Neural progenitor cell (in vitro differentiated cells): ENCODE measurements around the gene ZNF664. TPM values are rescaled to one million over a fixed set of nuclear protein-coding genes. Genes with fewer than 3 reads are reported as not detected.

Experiments
- DNase-seq: peaks from one replicate; pipeline ENCODE4 v3.0.0-alpha.2; 2016; ENCODE audit warnings: low spot score
- H2AFZ ChIP-seq: fragments of 200-600 bp; sonication (generic); replicated peaks from 2 replicates; pipeline ENCODE4 v1.6.1; 2016; ENCODE audit warnings: antibody characterized with exemption
- H3F3A ChIP-seq: fragments of 200-600 bp; sonication (generic); 2 replicates; pipeline ENCODE4 v1.6.1; 2016; ENCODE audit warnings: antibody characterized with exemption, low read depth
- H3K27ac ChIP-seq: fragments of 200-600 bp; sonication (generic); 2 replicates; pipeline ENCODE4 v1.5.1; 2016; ENCODE audit warnings: mild to moderate bottlenecking
- H3K27me3 ChIP-seq: fragments of 200-600 bp; sonication (generic); 2 replicates; pipeline ENCODE4 v1.6.1; 2016; ENCODE audit warnings: mild to moderate bottlenecking, moderate library complexity
- H3K36me3 ChIP-seq: fragments of 200-600 bp; sonication (generic); 2 replicates; pipeline ENCODE4 v1.5.1; 2016
- H3K4me1 ChIP-seq: fragments of 200-600 bp; sonication (generic); 2 replicates; pipeline ENCODE4 v1.6.1; 2016; ENCODE audit warnings: mixed run types
- H3K4me2 ChIP-seq: fragments of 200-600 bp; sonication (generic); 2 replicates; pipeline ENCODE4 v1.6.1; 2016
- H3K4me3 ChIP-seq: fragments of 200-600 bp; sonication (generic); 2 replicates; pipeline ENCODE4 v1.5.1; 2016
- H3K79me2 ChIP-seq: fragments of 200-600 bp; sonication (generic); 2 replicates; pipeline ENCODE4 v1.6.1; 2016; ENCODE audit warnings: low read depth
- H3K9ac ChIP-seq: fragments of 200-600 bp; sonication (generic); 2 replicates; pipeline ENCODE4 v1.6.1; 2016
- H3K9me3 ChIP-seq: fragments of 200-600 bp; sonication (generic); 2 replicates; pipeline ENCODE4 v1.5.1; 2016; ENCODE audit warnings: low read depth
- H4K20me1 ChIP-seq: fragments of 200-600 bp; sonication (generic); 2 replicates; pipeline ENCODE4 v1.6.1; 2016; ENCODE audit warnings: low read depth
- H3K27ac Mint-ChIP-seq: 3 replicates; pipeline ENCODE4 v1.8.0; 2021; ENCODE audit warnings: mixed read lengths
- H3K27me3 Mint-ChIP-seq: 2 replicates; pipeline ENCODE4 v1.8.0; 2022; ENCODE audit warnings: low read depth, mild to moderate bottlenecking, inconsistent platforms, moderate library complexity, mixed read lengths; ENCODE audit not compliant: insufficient read depth
- H3K36me3 Mint-ChIP-seq: 3 replicates; pipeline ENCODE4 v1.8.0; 2021; ENCODE audit warnings: mixed read lengths
- H3K4me1 Mint-ChIP-seq: 3 replicates; pipeline ENCODE4 v1.8.0; 2021; ENCODE audit warnings: mixed read lengths
- H3K4me3 Mint-ChIP-seq: 3 replicates; pipeline ENCODE4 v1.8.0; 2021; ENCODE audit warnings: mild to moderate bottlenecking, moderate library complexity, mixed read lengths
- H3K9me3 Mint-ChIP-seq: 3 replicates; pipeline ENCODE4 v1.8.0; 2020; ENCODE audit warnings: mixed read lengths
- CTCF ChIP-seq: fragments of 200-600 bp; sonication (generic); IDR thresholded peaks from 2 replicates; pipeline ENCODE4 v1.5.1; 2017; ENCODE audit warnings: antibody characterized with exemption, mild to moderate bottlenecking
- EZH2 ChIP-seq: fragments of 200-600 bp; sonication (generic); IDR thresholded peaks from 2 replicates; pipeline ENCODE4 v1.6.1; 2017; ENCODE audit warnings: antibody characterized with exemption, mild to moderate bottlenecking, moderate library complexity
- EZH2phosphoT487 ChIP-seq: fragments of 200-600 bp; sonication (generic); IDR thresholded peaks from 2 replicates; pipeline ENCODE4 v1.6.1; 2017; ENCODE audit warnings: antibody characterized with exemption
- total RNA-seq: library from RNA; depleted of rRNA; stranded (reverse); fragments of >200 nt; gene quantifications from 2 replicates; pipeline ENCODE4 v1.2.3, GENCODE V29; 2015; ENCODE audit warnings: low replicate concordance

The ZNF664 gene
- total RNA-seq, 1 donor from 2014 or later = 172 TPM

DNA sequence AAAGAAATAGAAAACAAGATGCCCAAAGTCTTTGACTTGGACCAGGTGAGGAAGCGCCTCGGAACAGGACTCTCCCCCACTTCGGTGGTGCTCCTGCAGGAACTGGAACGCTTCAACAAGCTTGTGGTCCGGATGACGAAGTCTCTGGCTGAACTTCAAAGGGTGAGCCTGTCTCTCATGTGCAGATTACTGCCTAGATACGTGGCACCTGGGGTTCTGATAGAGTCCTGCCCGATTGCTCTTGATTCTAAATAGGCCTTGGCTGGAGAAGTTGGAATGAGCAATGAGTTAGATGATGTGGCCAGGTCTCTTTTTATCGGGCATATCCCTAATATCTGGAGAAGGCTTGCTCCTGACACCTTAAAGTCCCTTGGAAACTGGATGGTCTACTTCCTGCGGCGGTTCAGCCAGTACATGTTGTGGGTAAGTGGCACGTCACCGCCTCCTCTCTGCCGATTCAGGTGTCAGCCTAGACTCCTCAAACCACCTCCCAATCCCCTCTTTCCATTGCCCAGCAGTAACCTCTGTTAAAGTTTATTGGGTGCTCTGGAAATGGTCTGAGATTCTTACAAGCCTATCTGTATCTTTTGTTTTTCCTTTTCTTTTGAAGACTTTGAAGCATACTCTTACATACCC lies 41.2 kb upstream of the ZNF664 start:
- no peaks in the 10 kb centered on the region for H3K4me1 ChIP-seq
- no peak overlapping the region for H3K27ac Mint-ChIP-seq
- no peaks in the 10 kb centered on the region for H3K9me3 ChIP-seq
- no peak for DNase-seq
- H4K20me1 ChIP-seq = no peaks in the 10 kb centered on the region
- no peak overlapping the region for H3K4me2 ChIP-seq
- H3K9ac ChIP-seq = no peak overlapping the region
- H3K27me3 Mint-ChIP-seq = peaks cover 5% of the 10 kb centered on the region
- peaks cover 39% of the 10 kb centered on the region for H3K27me3 ChIP-seq
- no peaks in the 10 kb centered on the region for H3K36me3 ChIP-seq
- H3K36me3 Mint-ChIP-seq = peaks cover 11% of the 10 kb centered on the region
- H3K27ac ChIP-seq = no peak overlapping the region
- TF ChIP-seq EZH2phosphoT487 (no peak), EZH2 (no peak), CTCF (no peak)
- H3K9me3 Mint-ChIP-seq = peaks cover 6% of the 10 kb centered on the region
- H3K79me2 ChIP-seq = no peaks in the 10 kb centered on the region
- no peak overlapping the region for H2AFZ ChIP-seq
- no peaks in the 10 kb centered on the region for H3F3A ChIP-seq
- H3K4me3 ChIP-seq = no peak overlapping the region
- peaks cover 8% of the 10 kb centered on the region for H3K4me1 Mint-ChIP-seq
- H3K4me3 Mint-ChIP-seq = no peak overlapping the region

GRCh38 chr12:123933214-123933613 lies 39.8 kb upstream of the ZNF664 start:
- Histone ChIP-seq H3K79me2 (no peaks in the 10 kb centered on the region), H3K4me2 (no peak overlapping the region), H3K27ac (no peak overlapping the region), H4K20me1 (peaks cover 3% of the 10 kb centered on the region), H3K9me3 (no peaks in the 10 kb centered on the region), H3K4me1 (no peaks in the 10 kb centered on the region), H3K27me3 (peaks cover 39% of the 10 kb centered on the region), H3K4me3 (no peak overlapping the region), H3K9ac (no peak overlapping the region), H3F3A (no peaks in the 10 kb centered on the region), H2AFZ (no peak overlapping the region), H3K36me3 (no peaks in the 10 kb centered on the region)
- no peak overlapping the region for H3K27ac Mint-ChIP-seq
- peaks cover 5% of the 10 kb centered on the region for H3K27me3 Mint-ChIP-seq
- no peak overlapping the region for H3K4me3 Mint-ChIP-seq
- H3K9me3 Mint-ChIP-seq = peaks cover 6% of the 10 kb centered on the region
- peaks cover 17% of the 10 kb centered on the region for H3K36me3 Mint-ChIP-seq
- DNase-seq = no peak
- TF ChIP-seq CTCF = no peak
- no peak for TF ChIP-seq EZH2phosphoT487
- no peak for TF ChIP-seq EZH2
- H3K4me1 Mint-ChIP-seq = peaks cover 8% of the 10 kb centered on the region

- no peaks in the 10 kb centered on the region for H3K36me3 ChIP-seq
These were observed 38.9 kb upstream of the ZNF664 start for GRCh38 chr12:123934016-123934620.

More at GRCh38 chr12:123934016-123934620, 38.9 kb upstream of the ZNF664 start:
- no peak overlapping the region for H3K27ac Mint-ChIP-seq
- peaks cover 5% of the 10 kb centered on the region for H3K27me3 Mint-ChIP-seq
- Histone ChIP-seq H4K20me1 (peaks cover 3% of the 10 kb centered on the region), H3K27me3 (peaks cover 33% of the 10 kb centered on the region), H3K4me3 (no peak overlapping the region), H3K27ac (no peak overlapping the region), H3K4me2 (no peak overlapping the region), H3F3A (no peaks in the 10 kb centered on the region), H3K9ac (no peak overlapping the region), H2AFZ (no peak overlapping the region), H3K79me2 (no peaks in the 10 kb centered on the region), H3K9me3 (no peaks in the 10 kb centered on the region), H3K4me1 (no peaks in the 10 kb centered on the region)
- peaks cover 2% of the 10 kb centered on the region for H3K4me1 Mint-ChIP-seq
- TF ChIP-seq EZH2phosphoT487 (no peak), EZH2 (no peak), CTCF (no peak)
- DNase-seq = no peak
- H3K9me3 Mint-ChIP-seq = peaks cover 6% of the 10 kb centered on the region
- peaks cover 17% of the 10 kb centered on the region for H3K36me3 Mint-ChIP-seq
- H3K4me3 Mint-ChIP-seq = no peak overlapping the region
